ENCODE measurements around the gene AHCTF1.

DNA sequence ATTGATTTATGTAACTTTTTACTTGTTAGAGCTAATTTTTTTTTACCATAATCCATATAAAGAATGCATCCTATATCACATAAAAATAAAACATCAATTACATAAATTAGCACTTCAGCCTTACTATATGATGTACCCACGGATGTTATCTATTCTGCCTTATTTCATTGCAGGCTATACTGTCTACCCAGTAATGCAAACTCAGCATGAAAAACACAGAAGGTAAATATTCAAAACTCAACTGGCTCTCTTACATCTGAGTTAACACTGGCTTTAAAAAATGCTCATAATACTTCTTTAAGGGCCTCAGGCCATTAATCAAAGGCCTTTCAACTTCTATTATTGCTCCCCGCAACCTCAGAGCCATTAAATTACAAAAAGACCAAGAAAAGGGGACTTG is 65.8 kb downstream of the AHCTF1 start:
- TF ChIP-seq, protein P1, sequence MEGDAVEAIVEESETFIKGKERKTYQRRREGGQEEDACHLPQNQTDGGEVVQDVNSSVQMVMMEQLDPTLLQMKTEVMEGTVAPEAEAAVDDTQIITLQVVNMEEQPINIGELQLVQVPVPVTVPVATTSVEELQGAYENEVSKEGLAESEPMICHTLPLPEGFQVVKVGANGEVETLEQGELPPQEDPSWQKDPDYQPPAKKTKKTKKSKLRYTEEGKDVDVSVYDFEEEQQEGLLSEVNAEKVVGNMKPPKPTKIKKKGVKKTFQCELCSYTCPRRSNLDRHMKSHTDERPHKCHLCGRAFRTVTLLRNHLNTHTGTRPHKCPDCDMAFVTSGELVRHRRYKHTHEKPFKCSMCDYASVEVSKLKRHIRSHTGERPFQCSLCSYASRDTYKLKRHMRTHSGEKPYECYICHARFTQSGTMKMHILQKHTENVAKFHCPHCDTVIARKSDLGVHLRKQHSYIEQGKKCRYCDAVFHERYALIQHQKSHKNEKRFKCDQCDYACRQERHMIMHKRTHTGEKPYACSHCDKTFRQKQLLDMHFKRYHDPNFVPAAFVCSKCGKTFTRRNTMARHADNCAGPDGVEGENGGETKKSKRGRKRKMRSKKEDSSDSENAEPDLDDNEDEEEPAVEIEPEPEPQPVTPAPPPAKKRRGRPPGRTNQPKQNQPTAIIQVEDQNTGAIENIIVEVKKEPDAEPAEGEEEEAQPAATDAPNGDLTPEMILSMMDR (IDR thresholded peaks at IDR 0.05; ENCODE audit: extremely low read depth in 1 of 2, insufficient read depth in 1 of 2, low read depth in 1 of 2, low read length in 2 of 2), result no peak
- no peak for TF ChIP-seq POLR2A (IDR thresholded peaks at IDR 0.05; ENCODE audit: low read depth, low read length)

Data from endothelial cell of umbilical vein (primary cell).